SH-SY5Y (cell line): ENCODE data around the gene SPHKAP.

Experiments
- GATA2 ChIP-seq: IDR thresholded peaks from 2 replicates; pipeline ENCODE4 v1.6.1; 2011; ENCODE audit warnings: mild to moderate bottlenecking, low read depth, low read length
- GATA3 ChIP-seq: IDR thresholded peaks from 2 replicates; pipeline ENCODE4 v1.6.1; 2011; ENCODE audit warnings: low read depth, mild to moderate bottlenecking, low read length, moderate library complexity

- TF ChIP-seq GATA2 (no peak), GATA3 (no peak)
Measured at GRCh38 chr2:228227466-228227865, 46.0 kb upstream of the SPHKAP start.
